Trophoblast cell (in vitro differentiated cells and primary cell): ENCODE results near the gene MYO5C.
A peak's percentile ranks its signal among the peaks of the same experiment; 100 is the strongest.

Source experiments
- DNase-seq, 2 donors: peaks; one replicate each; pipeline ENCODE4 v3.0.0-alpha.2; 2016
- H2AFZ ChIP-seq: 2 replicates; pipeline ENCODE4 v1.6.1; 2013; ENCODE audit warnings: low read length, moderate library complexity, mild to moderate bottlenecking; ENCODE audit not compliant: insufficient read depth, poor library complexity
- H2AK5ac ChIP-seq: 2 replicates; pipeline ENCODE4 v1.6.1; 2013; ENCODE audit warnings: mild to moderate bottlenecking, low read length
- H2BK120ac ChIP-seq: 2 replicates; pipeline ENCODE4 v1.6.1; 2013; ENCODE audit warnings: low read length, mild to moderate bottlenecking, moderate library complexity; ENCODE audit not compliant: insufficient read depth, poor library complexity
- H2BK12ac ChIP-seq: 2 replicates; pipeline ENCODE4 v1.6.1; 2013; ENCODE audit warnings: mild to moderate bottlenecking, low read length, moderate library complexity
- H2BK5ac ChIP-seq: 2 replicates; pipeline ENCODE4 v1.6.1; 2013; ENCODE audit warnings: low read length, low read depth, moderate library complexity, mild to moderate bottlenecking; ENCODE audit not compliant: poor library complexity
- H3K14ac ChIP-seq: 2 replicates; pipeline ENCODE4 v1.6.1; 2013; ENCODE audit warnings: mild to moderate bottlenecking, low read length
- H3K18ac ChIP-seq: 2 replicates; pipeline ENCODE4 v1.6.1; 2013; ENCODE audit warnings: mild to moderate bottlenecking, low read length
- H3K23ac ChIP-seq: 2 replicates; pipeline ENCODE4 v1.6.1; 2013; ENCODE audit warnings: low read length
- H3K27ac ChIP-seq: 2 replicates; pipeline ENCODE4 v1.5.1; 2013; ENCODE audit warnings: low read depth, mild to moderate bottlenecking, inconsistent platforms, low read length, moderate library complexity
- H3K27me3 ChIP-seq: 2 replicates; pipeline ENCODE4 v1.6.1; 2013; ENCODE audit warnings: inconsistent platforms, mild to moderate bottlenecking, low read length, moderate library complexity; ENCODE audit not compliant: insufficient read depth
- H3K36me3 ChIP-seq, 2 experiments: 1 replicate in 1 of 2; 2 replicates in 1 of 2; pipeline ENCODE4 v1.6.1; 2013; ENCODE audit warnings: low read length in 2 of 2, mild to moderate bottlenecking in 2 of 2, moderate library complexity in 1 of 2; ENCODE audit not compliant: insufficient read depth in 2 of 2, control insufficient read depth in 1 of 2
- H3K4ac ChIP-seq: 2 replicates; pipeline ENCODE4 v1.6.1; 2013; ENCODE audit warnings: low read depth, mild to moderate bottlenecking, low read length, moderate library complexity
- H3K4me1 ChIP-seq, 2 experiments: 1 replicate in 1 of 2; 2 replicates in 1 of 2; pipeline ENCODE4 v1.6.1; 2013; ENCODE audit warnings: low read length in 2 of 2, mild to moderate bottlenecking in 2 of 2, moderate library complexity in 1 of 2; ENCODE audit not compliant: insufficient read depth in 2 of 2, control insufficient read depth in 1 of 2
- H3K4me2 ChIP-seq: 2 replicates; pipeline ENCODE4 v1.6.1; 2013; ENCODE audit warnings: inconsistent platforms, mild to moderate bottlenecking, low read length, moderate library complexity
- H3K4me3 ChIP-seq: 2 replicates; pipeline ENCODE4 v1.5.1; 2013; ENCODE audit warnings: mild to moderate bottlenecking, low read depth, low read length, inconsistent platforms
- H3K79me1 ChIP-seq: one replicate; pipeline ENCODE4 v1.6.1; 2013; ENCODE audit warnings: low read length
- H3K79me2 ChIP-seq: 2 replicates; pipeline ENCODE4 v1.6.1; 2013; ENCODE audit warnings: low read length, mild to moderate bottlenecking; ENCODE audit not compliant: control insufficient read depth, insufficient read depth, poor library complexity
- H3K9ac ChIP-seq: 2 replicates; pipeline ENCODE4 v1.6.1; 2013; ENCODE audit warnings: mild to moderate bottlenecking, low read length
- H3K9me3 ChIP-seq: 2 replicates; pipeline ENCODE4 v1.6.1; 2013; ENCODE audit warnings: low read depth, mild to moderate bottlenecking, control low read depth, inconsistent platforms, low read length; ENCODE audit not compliant: insufficient read depth
- H4K12ac ChIP-seq: 2 replicates; pipeline ENCODE4 v1.6.1; 2013; ENCODE audit warnings: low read depth, mild to moderate bottlenecking, low read length, moderate library complexity
- H4K8ac ChIP-seq: 2 replicates; pipeline ENCODE4 v1.6.1; 2013; ENCODE audit warnings: low read depth, mild to moderate bottlenecking, low read length, moderate library complexity
- H4K91ac ChIP-seq: one replicate; pipeline ENCODE4 v1.6.1; 2013; ENCODE audit warnings: low read depth, mild to moderate bottlenecking, low read length, moderate library complexity
- WGBS: extraction: QIAGEN DNeasy Blood & Tissue Kit; methylation state at CpG from one replicate; pipeline ENCODE4 v1.1.7; 2013; ENCODE audit warnings: missing lambda C conversion rate; ENCODE audit not compliant: insufficient read length, insufficient coverage; ENCODE audit errors: extremely low coverage; 5-methylcytosine and 5-hydroxymethylcytosine counted together

MYO5C gene

DNA sequence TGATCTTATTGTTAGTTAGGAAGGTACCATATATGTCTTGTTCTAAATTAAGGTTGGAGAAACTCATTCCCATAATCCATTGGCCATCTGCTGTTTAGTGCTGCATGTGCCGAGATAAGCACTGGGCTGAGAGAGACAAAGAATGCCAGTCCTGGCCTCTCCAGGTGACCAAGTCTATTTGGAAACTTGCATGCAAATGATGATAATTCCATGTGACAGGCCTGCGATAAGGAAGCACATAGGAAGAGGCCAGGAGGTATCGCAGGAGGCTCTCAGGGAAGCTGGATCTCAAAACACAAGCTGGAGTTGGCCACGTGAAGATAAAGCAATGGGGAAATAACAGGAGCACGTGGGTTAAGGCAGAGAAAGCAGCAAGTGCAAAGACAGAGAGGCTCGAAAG, 39.7 kb downstream of the MYO5C start:
- Histone ChIP-seq H3K4me3 (no peak overlapping the region), H3K27me3 (no peaks in the 10 kb centered on the region), H2BK12ac (no peak overlapping the region), H3K9me3 (no peaks in the 10 kb centered on the region), H3K9ac (no peak overlapping the region), H3K4ac (no peak overlapping the region), H3K4me2 (no peak overlapping the region), H3K27ac (no peak overlapping the region), H3K14ac (no peak overlapping the region), H2AK5ac (no peak overlapping the region), H2BK120ac (no peak overlapping the region), H3K36me3 (no peaks in the 10 kb centered on the region), H3K18ac (no peak overlapping the region), H3K79me1 (peaks cover under 1% of the 10 kb centered on the region), H2BK5ac (no peak overlapping the region), H2AFZ (no peak overlapping the region), H4K8ac (no peak overlapping the region), H3K23ac (no peak overlapping the region), H3K4me1 (peaks cover 3 to 5% of the 10 kb centered on the region in 2 experiments), H4K91ac (no peak overlapping the region), H3K79me2 (no peaks in the 10 kb centered on the region), H4K12ac (no peak overlapping the region)
- DNase-seq: no peak
- no CpG with 5 or more reads among the region's 6 CpGs for WGBS

DNA sequence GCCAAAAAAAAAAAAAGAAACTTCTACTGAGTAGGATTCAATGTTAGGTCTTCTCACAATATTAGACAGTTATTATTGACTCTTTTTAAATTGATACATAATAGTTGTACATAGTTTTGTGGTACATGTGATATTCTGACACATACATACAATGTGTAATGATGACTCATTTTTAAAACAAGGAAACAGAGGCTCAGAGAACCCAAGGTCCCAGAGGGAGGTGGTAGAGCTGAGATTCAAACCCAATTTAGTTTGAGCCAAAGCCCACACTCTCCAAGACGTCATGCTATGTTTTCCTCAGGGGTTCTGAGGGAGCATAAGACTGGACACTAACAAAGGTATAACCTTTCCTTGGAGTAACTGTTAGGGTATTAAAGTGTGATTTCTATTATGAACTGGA, 40.6 kb downstream of the MYO5C start:
- Histone ChIP-seq H3K27ac (no peak overlapping the region), H3K14ac (no peak overlapping the region), H3K27me3 (no peaks in the 10 kb centered on the region), H3K4me1 (peaks cover 3 to 5% of the 10 kb centered on the region in 2 experiments), H2BK5ac (no peak overlapping the region), H2BK12ac (no peak overlapping the region), H4K91ac (no peak overlapping the region), H3K18ac (no peak overlapping the region), H4K12ac (no peak overlapping the region), H3K23ac (no peak overlapping the region), H3K4ac (no peak overlapping the region), H2AK5ac (no peak overlapping the region), H4K8ac (no peak overlapping the region), H3K4me2 (no peak overlapping the region), H3K79me2 (no peaks in the 10 kb centered on the region), H3K4me3 (no peak overlapping the region), H3K9me3 (no peaks in the 10 kb centered on the region), H2BK120ac (no peak overlapping the region), H3K79me1 (no peaks in the 10 kb centered on the region), H3K36me3 (no peaks in the 10 kb centered on the region), H3K9ac (no peak overlapping the region), H2AFZ (no peak overlapping the region)
- no peak for DNase-seq
- no CpG with 5 or more reads among the region's 1 CpG for WGBS

DNA sequence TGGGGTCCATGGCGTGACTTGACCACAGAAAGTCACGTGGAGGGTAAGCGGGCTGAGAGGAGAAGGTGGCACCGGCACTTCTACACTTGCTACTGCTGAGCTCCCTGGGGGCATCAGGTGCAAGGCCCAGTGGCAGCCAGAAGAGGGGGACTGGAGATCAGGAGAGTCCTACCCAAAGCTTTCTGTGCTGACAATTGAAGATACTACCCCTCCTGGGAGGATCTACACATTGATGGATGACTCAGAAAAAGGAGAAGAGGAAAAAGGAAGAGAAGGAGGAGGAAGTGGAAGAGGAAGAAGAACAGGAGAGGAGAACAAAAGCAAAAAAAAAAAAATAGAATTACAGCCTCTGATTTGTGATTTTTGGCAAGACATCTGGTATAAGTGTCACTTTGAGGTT, 41.2 kb downstream of the MYO5C start:
- H4K12ac ChIP-seq: no peak overlapping the region
- H3K9ac ChIP-seq: no peak overlapping the region
- no peaks in the 10 kb centered on the region for H3K36me3 ChIP-seq
- H3K27me3 ChIP-seq: no peaks in the 10 kb centered on the region
- no peak overlapping the region for H3K4me3 ChIP-seq
- no peak overlapping the region for H2AK5ac ChIP-seq
- no peak overlapping the region for H2BK120ac ChIP-seq
- H3K79me1 ChIP-seq: no peaks in the 10 kb centered on the region
- H4K8ac ChIP-seq: no peak overlapping the region
- no peak overlapping the region for H3K23ac ChIP-seq
- no peak overlapping the region for H2AFZ ChIP-seq
- no peak overlapping the region for H4K91ac ChIP-seq
- no CpG with 5 or more reads among the region's 4 CpGs for WGBS
- no peaks in the 10 kb centered on the region for H3K79me2 ChIP-seq
- H3K14ac ChIP-seq: no peak overlapping the region
- no peak overlapping the region for H3K18ac ChIP-seq
- H3K4me2 ChIP-seq: no peak overlapping the region
- no peak overlapping the region for H3K27ac ChIP-seq
- H3K4me1 ChIP-seq: peaks cover 3 to 5% of the 10 kb centered on the region in 2 experiments
- H2BK5ac ChIP-seq: no peak overlapping the region
- no peaks in the 10 kb centered on the region for H3K9me3 ChIP-seq
- no peak overlapping the region for H2BK12ac ChIP-seq
- H3K4ac ChIP-seq: no peak overlapping the region
- no peak for DNase-seq

DNA sequence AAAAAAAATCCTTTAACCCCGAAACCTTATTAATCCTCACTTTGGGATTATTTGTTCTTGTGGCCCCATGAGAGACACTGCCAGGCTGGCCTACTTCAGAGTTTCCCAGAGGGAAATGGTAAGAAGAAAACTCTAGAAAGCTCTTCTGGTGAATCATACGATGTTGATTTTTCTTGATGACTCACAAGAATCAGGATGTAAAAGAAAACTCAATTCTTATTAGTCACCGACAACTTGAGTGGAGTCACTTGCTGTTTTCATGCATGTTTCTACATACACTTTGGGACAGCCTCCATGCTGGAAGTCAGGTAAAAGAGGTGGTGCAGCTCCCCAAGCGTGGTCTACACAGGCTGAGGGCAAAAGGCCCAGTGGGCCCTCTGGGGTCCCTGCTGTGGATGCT, 42.8 kb downstream of the MYO5C start:
- H4K8ac ChIP-seq: no peak overlapping the region
- H3K14ac ChIP-seq: no peak overlapping the region
- no peak overlapping the region for H3K4me2 ChIP-seq
- H3K79me2 ChIP-seq: no peaks in the 10 kb centered on the region
- no peaks in the 10 kb centered on the region for H3K9me3 ChIP-seq
- no peak overlapping the region for H2BK12ac ChIP-seq
- no peak overlapping the region for H2BK5ac ChIP-seq
- no peaks in the 10 kb centered on the region for H3K36me3 ChIP-seq
- no peak overlapping the region for H2BK120ac ChIP-seq
- no peak overlapping the region for H2AFZ ChIP-seq
- no peak overlapping the region for H4K12ac ChIP-seq
- no peaks in the 10 kb centered on the region for H3K79me1 ChIP-seq
- H4K91ac ChIP-seq: no peak overlapping the region
- H3K18ac ChIP-seq: no peak overlapping the region
- no peaks in the 10 kb centered on the region for H3K27me3 ChIP-seq
- no peak overlapping the region for H3K9ac ChIP-seq
- peaks cover 3% of the 10 kb centered on the region in 2 experiments for H3K4me1 ChIP-seq
- no peak overlapping the region for H3K4ac ChIP-seq
- no peak overlapping the region for H3K4me3 ChIP-seq
- no peak overlapping the region for H2AK5ac ChIP-seq
- whole genome bisulfite sequencing: no CpG with 5 or more reads among the region's 4 CpGs
- no peak overlapping the region for H3K23ac ChIP-seq
- peak; percentile 17 to 67 for DNase-seq
- no peak overlapping the region for H3K27ac ChIP-seq
